ENCODE results near the gene KCNIP3. TPM values are rescaled to one million over a fixed set of nuclear protein-coding genes. Genes with fewer than 3 reads are reported as not detected.

Gene KCNIP3
- total RNA-seq, 4 donors from 2014 or later, result 2.3 to 28.0 (median 12.7) TPM

DNA sequence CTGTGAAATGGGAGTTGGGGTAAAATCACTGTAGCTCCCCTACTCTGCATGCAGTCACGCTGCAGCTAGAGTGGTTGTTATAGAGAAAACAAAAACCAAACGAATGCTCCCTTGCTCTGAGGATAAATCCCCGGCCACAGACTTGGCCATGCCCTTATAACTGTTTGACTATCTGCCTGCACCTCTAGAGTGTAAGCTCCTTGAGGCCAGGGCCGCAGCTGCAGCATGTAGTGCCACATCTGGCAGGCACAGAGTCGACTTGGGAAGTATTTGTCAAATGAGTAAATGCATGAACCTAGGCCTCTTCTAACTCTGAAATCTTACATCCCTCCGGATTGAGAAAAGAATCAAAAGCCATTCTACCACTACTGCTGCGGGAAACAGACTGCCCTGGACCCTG is 35.9 kb downstream of the KCNIP3 start:
- TF ChIP-seq, protein P1, sequence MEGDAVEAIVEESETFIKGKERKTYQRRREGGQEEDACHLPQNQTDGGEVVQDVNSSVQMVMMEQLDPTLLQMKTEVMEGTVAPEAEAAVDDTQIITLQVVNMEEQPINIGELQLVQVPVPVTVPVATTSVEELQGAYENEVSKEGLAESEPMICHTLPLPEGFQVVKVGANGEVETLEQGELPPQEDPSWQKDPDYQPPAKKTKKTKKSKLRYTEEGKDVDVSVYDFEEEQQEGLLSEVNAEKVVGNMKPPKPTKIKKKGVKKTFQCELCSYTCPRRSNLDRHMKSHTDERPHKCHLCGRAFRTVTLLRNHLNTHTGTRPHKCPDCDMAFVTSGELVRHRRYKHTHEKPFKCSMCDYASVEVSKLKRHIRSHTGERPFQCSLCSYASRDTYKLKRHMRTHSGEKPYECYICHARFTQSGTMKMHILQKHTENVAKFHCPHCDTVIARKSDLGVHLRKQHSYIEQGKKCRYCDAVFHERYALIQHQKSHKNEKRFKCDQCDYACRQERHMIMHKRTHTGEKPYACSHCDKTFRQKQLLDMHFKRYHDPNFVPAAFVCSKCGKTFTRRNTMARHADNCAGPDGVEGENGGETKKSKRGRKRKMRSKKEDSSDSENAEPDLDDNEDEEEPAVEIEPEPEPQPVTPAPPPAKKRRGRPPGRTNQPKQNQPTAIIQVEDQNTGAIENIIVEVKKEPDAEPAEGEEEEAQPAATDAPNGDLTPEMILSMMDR (IDR thresholded peaks at IDR 0.05; ENCODE audit: low read depth), result no peak

DNA sequence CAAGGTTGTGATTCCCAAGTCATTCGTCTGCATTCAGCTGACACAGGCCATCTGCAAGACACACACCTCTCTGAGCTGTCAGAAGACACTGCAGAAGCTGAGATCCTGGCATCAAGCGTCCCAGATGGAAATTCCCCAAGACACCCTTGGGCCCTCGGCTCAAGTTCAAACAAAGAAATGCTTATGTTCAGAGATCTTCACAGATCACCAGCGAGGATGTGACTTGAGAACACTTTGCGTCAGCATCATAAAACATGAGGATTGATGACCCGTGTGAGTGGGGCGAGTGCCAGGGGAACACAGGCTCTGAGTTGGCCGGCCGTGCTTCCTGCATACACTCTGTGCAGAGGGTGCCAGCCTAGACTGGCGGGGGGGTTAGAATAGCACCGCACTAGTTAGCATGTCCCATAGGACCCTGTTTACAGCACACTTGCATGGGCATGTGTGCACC is 36.8 kb downstream of the KCNIP3 start:
- TF ChIP-seq, protein P1 (IDR thresholded peaks at IDR 0.05; ENCODE audit: low read depth), result no peak

DNA sequence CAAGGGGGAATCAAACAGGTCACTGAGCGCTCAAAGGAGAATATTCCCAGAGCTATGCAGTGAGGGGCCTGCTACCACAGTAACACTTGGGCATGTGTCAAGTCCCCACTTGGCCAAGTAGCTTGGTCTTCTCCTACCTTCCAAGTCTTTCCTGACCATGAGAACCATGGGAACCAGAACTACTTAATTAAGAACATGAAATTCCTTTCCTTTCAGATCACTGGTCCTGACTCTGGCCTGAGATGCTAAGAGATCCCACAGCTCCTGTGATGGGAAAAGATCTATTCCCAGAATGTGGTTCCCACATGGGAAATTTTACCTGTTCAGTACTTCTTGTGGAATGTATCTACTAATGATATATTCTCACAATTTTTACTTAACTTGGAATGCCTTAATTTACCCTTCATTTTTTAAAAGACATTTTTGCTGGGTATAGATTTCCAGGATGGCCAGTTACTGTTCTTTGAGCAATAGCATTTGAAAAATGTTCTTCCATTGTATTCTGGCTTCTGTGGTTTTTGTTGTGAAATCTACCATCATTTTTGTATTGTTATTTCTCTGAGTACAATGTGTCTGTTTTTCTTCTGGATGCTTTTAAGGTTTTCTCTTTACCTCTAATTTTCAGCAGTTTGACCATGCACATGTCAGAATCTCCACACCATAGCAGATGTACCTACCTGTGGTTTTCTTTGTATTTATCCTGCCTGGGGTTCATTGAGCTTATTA is 37.9 kb downstream of the KCNIP3 start:
- TF ChIP-seq, protein P1 (IDR thresholded peaks at IDR 0.05; ENCODE audit: low read depth), result no peak

DNA sequence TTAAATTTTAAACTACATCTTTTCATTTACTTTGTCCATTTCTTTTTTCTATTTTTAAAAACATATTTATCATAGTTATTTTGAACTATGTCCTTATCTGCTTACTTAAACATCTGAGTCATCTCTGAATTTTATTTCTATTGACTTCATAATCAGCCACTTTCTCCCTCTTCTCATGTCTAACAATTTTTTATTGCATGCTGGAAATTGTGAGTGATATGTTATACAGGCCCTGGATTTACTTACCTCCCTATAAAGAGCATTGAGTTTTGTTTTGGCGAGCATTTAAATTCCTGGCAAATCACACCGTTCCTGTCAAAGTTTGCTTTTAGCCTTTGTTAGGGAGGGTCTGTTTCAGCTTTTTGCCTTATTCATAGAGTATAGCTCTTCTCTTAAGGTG is 39.3 kb downstream of the KCNIP3 start:
- TF ChIP-seq, protein P1 (IDR thresholded peaks at IDR 0.05; ENCODE audit: low read depth), result no peak

DNA sequence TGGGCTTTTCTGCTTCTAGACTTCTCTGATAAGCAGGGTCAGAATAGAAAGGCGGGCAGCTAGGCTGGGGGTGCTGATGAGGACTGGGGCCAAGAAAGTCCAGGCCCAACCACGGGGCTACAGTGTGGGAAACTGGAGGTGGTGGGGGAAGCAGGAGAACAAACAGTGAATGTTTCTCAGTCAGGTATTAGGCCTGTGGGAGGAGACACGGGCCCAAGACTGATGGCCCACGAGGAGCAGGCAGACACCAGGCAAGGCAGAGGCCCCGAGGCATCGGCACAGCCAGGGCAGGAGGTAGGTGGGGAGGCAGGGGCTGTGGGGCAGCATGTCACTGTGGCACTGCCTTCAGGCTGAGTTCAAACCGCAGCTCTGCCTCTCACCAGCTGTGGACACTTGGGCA is 40.7 kb downstream of the KCNIP3 start:
- TF ChIP-seq, protein P1 (IDR thresholded peaks at IDR 0.05; ENCODE audit: low read depth), result no peak

DNA sequence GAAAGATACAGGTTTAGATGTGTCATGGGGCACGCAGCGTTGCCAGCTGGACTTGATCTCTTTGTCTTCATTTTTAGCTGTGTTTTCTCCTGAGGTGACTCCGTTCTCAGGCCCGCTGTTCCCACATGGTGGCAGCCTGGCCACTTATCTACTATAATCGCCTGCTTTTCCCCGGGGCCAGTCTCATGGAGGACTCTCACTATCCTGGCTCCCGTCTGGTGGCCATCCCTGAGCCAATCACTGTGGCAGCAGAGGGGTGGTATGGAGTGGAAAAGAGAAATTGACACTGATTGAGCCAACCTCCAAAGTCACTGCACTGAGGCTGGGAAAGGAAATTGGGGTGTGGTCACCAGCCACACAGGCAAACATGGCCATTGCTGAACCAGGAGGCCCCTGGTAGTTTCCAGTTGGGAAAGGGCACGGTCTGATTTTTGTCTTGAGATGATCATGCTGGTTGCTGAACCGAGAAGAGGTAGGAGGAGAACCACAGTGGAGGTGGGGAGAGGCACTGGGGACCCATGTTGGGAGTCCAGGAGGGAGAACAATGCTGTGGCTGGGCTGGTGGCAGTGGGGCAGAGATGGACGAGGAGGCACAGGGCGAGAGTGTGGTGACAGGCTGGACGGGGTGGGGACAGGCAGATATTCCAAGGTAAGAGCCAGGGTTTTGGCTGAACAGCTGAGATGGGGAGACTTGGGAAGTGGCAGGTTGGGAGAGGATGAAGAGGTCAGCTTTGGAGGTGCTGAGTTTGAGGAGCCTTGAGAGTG is 45.6 kb downstream of the KCNIP3 start:
- TF ChIP-seq, protein P1 (IDR thresholded peaks at IDR 0.05; ENCODE audit: low read depth), result no peak

DNA sequence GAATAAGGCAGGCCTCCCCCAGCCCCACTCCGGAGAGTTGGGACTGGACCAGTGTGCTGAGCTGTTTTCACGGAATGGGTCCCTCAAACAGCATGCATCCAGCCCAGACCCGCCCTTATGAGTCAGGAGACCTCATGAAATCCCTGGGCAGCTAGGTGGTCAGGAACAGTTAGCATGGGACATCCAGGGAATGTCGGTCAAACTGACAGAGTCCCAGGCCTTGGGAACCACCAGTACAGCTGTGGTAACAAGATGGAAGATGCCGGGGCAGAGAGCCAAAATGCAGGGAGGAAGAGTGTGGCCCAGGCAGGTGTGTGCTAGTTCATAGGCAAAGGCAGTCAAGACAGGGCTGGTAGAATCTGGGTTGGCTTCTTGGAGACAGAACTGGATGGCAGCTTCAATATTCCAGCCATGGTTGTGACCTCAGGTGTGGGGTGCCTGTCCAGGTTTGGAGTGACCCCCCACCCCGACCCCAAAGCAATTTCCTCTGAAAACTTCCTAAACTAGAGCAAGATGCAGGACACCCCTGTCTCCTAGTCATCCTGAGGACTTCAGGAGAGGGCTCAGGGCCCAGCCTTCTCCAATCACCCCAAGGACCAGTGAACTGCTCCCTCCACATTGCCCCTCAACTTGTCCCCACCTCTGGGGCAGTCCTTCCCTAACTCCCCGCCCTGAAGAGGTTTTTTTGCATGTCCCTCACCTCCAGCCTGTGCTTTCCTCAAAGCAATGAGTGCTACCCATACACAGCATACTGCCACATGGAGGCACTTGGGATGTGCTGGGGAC is 46.5 kb downstream of the KCNIP3 start:
- TF ChIP-seq, protein P1 (IDR thresholded peaks at IDR 0.05; ENCODE audit: low read depth), result no peak

All from subcutaneous adipose tissue (tissue), 4 donors.